Neural crest cell (in vitro differentiated cells): ENCODE data around the gene P2RX3. TPM values are rescaled to one million over a fixed set of nuclear protein-coding genes. Genes with fewer than 3 reads are reported as not detected.
A peak's percentile ranks its signal among the peaks of the same experiment; 100 is the strongest.

ENCODE experiments used
- DNase-seq: peaks from one replicate; pipeline ENCODE4 v3.0.0; 2021; ENCODE audit warnings: low read depth, mixed read lengths, low spot score
- H3K27ac Mint-ChIP-seq: one replicate; pipeline ENCODE4 v1.8.0; 2021; ENCODE audit warnings: mild to moderate bottlenecking, mixed read lengths; ENCODE audit not compliant: unreplicated experiment
- H3K27me3 Mint-ChIP-seq: 2 replicates; pipeline ENCODE4 v1.8.0; 2021; ENCODE audit warnings: low read depth, mild to moderate bottlenecking, mixed read lengths
- H3K36me3 Mint-ChIP-seq: 2 replicates; pipeline ENCODE4 v1.8.0; 2021; ENCODE audit warnings: low read depth, mild to moderate bottlenecking, mixed read lengths
- H3K4me1 Mint-ChIP-seq: 2 replicates; pipeline ENCODE4 v1.8.0; 2021; ENCODE audit warnings: mixed read lengths
- H3K4me3 Mint-ChIP-seq: one replicate; pipeline ENCODE4 v1.8.0; 2021; ENCODE audit warnings: mild to moderate bottlenecking, mixed read lengths
- H3K9me3 Mint-ChIP-seq: 2 replicates; pipeline ENCODE4 v1.8.0; 2021; ENCODE audit warnings: mixed read lengths
- total RNA-seq: library from RNA; stranded (reverse); gene quantifications from 2 replicates; pipeline ENCODE4 v1.2.1, GENCODE V29; 2021
- TF ChIP-seq, protein P1 (sequence below): fragments of 200-600 bp; sonication (generic); conservative IDR thresholded peaks from 2 replicates; pipeline ENCODE4 v1.5.0; 2021; ENCODE audit warnings: antibody characterized with exemption, mild to moderate bottlenecking

The P2RX3 gene
- total RNA-seq, 1 donor from 2014 or later, result 14.3 TPM

DNA sequence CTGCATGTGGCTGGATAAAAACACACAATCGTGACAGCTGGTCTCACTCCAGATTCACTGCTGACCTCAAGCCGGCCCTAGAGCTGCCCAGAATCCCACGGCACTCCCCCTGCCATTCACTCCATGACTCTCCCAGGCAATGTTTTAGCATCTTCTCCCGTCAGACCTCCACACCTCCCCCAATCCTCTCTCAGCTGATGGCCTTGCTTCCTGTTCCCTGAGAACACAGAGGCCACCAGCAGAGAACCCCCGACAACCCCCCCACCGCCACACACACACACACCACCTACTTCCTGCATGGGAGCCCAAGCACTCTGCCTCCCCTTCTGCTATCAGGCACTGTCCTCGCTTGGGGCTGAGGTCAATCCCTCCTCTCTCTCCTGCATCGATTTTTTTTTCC, 22.7 kb upstream of the P2RX3 start:
- H3K9me3 Mint-ChIP-seq, result no peaks in the 10 kb centered on the region
- peaks cover 13% of the 10 kb centered on the region for H3K36me3 Mint-ChIP-seq
- peaks cover 20% of the 10 kb centered on the region for H3K4me1 Mint-ChIP-seq
- no peak overlapping the region for H3K4me3 Mint-ChIP-seq
- no peak overlapping the region for H3K27ac Mint-ChIP-seq
- TF ChIP-seq, protein P1, sequence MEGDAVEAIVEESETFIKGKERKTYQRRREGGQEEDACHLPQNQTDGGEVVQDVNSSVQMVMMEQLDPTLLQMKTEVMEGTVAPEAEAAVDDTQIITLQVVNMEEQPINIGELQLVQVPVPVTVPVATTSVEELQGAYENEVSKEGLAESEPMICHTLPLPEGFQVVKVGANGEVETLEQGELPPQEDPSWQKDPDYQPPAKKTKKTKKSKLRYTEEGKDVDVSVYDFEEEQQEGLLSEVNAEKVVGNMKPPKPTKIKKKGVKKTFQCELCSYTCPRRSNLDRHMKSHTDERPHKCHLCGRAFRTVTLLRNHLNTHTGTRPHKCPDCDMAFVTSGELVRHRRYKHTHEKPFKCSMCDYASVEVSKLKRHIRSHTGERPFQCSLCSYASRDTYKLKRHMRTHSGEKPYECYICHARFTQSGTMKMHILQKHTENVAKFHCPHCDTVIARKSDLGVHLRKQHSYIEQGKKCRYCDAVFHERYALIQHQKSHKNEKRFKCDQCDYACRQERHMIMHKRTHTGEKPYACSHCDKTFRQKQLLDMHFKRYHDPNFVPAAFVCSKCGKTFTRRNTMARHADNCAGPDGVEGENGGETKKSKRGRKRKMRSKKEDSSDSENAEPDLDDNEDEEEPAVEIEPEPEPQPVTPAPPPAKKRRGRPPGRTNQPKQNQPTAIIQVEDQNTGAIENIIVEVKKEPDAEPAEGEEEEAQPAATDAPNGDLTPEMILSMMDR, result no peak
- H3K27me3 Mint-ChIP-seq, result no peaks in the 10 kb centered on the region
- no peak for DNase-seq

DNA sequence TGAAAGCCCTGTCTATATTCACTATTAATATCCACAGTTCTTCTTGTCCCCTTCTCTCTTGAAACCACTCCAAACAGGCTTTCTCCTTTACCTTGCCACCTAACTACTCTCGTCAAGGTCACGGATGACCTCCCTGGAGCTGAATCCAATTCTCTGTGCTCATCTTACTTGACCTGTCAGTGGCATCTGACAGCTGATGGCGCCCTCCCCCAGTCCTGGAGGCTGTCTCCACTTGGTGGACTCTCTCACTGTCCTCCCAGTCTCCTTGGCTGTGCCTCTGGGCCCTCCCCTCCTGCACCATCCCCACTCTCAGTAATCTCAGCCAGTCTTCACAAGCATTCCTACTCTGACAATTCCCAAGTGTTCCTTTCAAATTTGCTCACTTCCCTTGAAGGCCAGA, 22.1 kb upstream of the P2RX3 start:
- no peaks in the 10 kb centered on the region for H3K27me3 Mint-ChIP-seq
- H3K36me3 Mint-ChIP-seq, result peaks cover 18% of the 10 kb centered on the region
- no peak for DNase-seq
- no peaks in the 10 kb centered on the region for H3K9me3 Mint-ChIP-seq
- H3K4me1 Mint-ChIP-seq, result peaks cover 25% of the 10 kb centered on the region
- H3K4me3 Mint-ChIP-seq, result no peak overlapping the region
- H3K27ac Mint-ChIP-seq, result no peak overlapping the region
- TF ChIP-seq, protein P1, result no peak

DNA sequence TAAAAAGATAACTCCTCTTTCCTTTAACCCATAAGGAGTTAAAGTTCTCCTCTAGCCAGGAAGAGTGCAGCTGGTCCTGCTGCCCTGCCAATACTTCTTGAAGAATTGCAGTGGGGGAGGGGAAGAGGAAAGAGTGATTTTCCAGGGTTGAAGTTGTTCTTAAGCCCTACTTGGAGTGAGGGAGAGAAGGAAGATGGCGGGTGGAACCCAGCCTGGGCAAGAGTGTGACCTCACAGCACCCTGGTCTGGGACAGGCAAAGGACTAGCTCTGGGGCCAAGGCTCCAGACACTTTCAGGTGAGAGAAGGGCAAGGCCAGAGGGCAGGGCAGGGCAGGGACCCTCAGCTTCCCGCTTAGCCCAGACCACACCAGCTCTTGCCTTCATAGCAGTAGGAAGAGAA, 20.0 kb upstream of the P2RX3 start:
- TF ChIP-seq, protein P1, result no peak

DNA sequence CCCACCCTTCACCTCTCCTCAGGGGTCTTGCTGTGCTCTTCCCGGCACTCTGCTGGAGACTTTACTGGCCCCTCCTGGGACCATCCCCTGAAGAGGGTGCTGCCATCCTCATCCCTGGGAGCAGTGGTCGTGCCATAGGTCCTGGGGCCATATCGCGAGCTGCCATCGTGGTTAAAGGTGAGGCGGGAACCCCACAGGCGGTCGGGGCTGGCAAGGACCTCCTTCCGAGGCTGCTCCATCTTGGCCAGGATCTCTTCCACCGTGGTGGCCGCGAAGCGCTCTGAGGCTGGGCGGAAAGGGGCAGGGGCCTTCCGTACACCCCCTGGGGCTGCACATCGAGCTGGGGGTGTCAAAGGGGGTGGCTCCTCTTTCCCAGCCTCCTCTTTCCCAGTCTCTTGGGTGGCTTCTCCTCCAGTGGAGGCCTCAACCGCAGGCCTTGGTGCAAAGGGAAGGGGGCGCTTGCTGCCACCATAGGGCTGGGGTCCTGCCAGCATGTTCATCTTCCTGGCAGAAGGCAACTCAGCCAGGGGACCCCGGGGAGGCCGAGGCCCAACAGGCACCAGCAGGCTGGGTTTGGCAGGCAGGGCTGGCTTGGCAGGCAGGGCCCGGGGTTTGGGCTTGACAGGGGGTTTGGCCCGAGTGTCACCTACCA, 18.0 kb upstream of the P2RX3 start:
- TF ChIP-seq, protein P1, result no peak
- H3K27ac Mint-ChIP-seq, result no peak overlapping the region
- peaks cover 11% of the 10 kb centered on the region for H3K36me3 Mint-ChIP-seq
- DNase-seq, result no peak
- peaks cover 45% of the 10 kb centered on the region for H3K4me1 Mint-ChIP-seq
- H3K27me3 Mint-ChIP-seq, result no peaks in the 10 kb centered on the region
- H3K4me3 Mint-ChIP-seq, result no peak overlapping the region
- no peaks in the 10 kb centered on the region for H3K9me3 Mint-ChIP-seq

More for the DNA sequence above, 20.0 kb upstream of the P2RX3 start:
- Mint-ChIP-seq H3K4me3 (peak overlapping the region; percentile 20), H3K27me3 (no peaks in the 10 kb centered on the region), H3K36me3 (peaks cover 14% of the 10 kb centered on the region), H3K27ac (no peak overlapping the region), H3K4me1 (peaks cover 38% of the 10 kb centered on the region), H3K9me3 (no peaks in the 10 kb centered on the region)
- DNase-seq, result no peak

DNA sequence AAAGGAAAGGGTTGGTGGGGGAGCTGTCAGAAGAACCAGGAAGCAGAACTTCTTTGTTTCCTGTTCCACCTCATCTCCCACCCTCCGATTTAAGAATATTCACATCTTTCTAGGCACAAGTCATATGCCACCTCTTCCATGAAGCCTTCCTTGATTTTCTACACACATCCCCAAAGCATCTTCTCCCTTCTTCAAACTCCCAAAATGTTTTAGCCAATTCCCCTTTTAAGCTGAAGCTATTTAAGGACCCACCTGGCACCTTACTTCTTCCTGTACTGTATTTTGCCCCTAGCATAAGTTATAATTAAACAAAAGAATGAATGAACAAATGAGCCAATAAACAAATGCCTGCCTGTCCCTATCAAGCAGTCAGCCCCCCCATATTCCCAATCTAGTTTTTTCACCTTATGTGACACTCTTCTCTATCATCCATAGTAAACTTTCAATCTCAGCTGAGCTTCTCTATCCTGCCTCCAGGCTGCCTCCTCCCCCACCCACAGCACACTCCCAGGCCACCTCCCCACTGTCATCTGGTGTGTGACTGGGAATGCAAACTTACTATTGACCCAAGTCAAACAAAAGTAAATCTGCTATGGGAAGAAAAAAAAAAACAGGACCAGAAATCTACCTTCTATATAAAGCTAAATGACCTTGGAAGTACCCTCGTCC, 17.3 kb upstream of the P2RX3 start:
- H3K4me1 Mint-ChIP-seq, result peaks cover 51% of the 10 kb centered on the region
- H3K27me3 Mint-ChIP-seq, result no peaks in the 10 kb centered on the region
- H3K36me3 Mint-ChIP-seq, result peaks cover 11% of the 10 kb centered on the region
- H3K4me3 Mint-ChIP-seq, result peak overlapping the region; percentile 97
- no peak for DNase-seq
- H3K27ac Mint-ChIP-seq, result no peak overlapping the region
- TF ChIP-seq, protein P1, result no peak
- H3K9me3 Mint-ChIP-seq, result no peaks in the 10 kb centered on the region
